Eye (tissue), 1 donor: ENCODE results near the gene SOX8.

ENCODE experiments used
- DNase-seq: peaks from one replicate; pipeline ENCODE4 v3.0.0-alpha.2; 2015

SOX8 gene

GRCh38 chr16:1027501-1027815 is 45.9 kb downstream of the SOX8 start:
- DNase-seq, result no peak

DNA sequence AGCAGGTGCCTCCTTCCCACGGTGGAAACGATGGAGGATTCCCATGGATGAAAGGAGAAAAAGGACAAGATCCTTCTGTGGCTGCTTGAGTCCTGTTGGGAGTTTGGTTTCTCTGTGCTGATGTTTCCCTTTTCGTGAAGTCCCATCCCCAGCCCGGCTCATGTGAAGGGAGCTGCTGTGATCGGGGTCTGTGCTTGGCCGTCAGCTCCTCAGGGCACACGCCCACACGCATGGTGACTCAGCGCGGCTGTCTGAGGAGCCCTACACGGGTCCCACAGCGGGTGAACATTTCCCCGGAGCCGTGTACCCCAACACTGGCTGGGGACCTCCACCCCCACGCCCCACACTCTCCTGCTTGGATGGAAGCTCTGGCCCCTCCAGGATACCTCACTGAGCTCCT is 46.5 kb downstream of the SOX8 start:
- no peak for DNase-seq

DNA sequence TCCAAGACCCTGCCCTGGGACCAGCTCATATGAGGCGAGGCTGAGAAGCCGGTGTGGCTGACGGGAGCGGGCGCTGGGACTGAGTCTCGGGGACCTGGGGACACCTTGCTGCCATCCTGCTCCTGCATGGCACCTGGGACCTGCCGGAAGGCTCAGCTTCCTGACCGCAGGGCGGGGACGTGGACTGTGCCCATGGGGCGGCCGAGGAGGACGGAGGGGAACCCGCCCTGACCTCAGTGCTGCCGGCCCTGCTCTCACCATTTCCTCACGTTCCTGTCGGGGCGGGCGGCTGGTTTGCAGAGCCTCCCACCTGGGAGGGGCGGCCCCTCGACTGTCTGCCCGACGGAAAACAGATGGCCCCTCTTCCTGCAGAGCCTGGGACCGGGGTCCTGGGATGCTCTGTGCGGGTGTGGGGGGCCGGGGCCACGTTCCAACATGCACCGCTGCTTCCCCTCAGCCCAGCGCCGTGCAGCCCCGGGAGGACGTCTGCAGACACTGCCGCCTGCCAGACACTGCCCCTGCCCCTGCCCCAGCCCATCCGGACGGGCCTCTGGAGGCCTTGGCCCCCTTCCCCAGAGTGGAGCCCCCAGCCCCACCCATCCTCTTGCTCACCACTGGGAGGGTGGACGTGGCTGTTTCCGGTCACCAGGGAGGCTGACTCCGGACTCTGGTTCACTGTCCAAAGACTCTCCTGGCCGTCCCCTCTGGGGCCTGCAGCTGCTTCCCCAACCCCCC is 47.1 kb downstream of the SOX8 start:
- peak; percentile 35 for DNase-seq

DNA sequence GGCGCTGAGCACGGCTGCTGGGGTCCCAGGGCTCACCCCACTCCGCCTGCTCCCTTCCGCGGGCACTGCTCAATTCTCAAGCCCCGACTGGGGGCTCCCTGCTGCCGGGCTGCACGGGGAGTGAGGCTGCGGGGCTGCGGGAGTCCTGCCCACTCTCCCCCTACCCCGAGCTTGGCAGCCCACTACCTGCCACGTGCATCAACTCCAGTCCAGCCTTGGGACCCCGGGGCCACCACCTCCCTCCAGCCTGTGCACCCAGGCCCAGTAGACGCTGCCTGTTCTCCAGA is 47.6 kb downstream of the SOX8 start:
- DNase-seq, result no peak

GRCh38 chr16:1030473-1030901 is 48.9 kb downstream of the SOX8 start:
- peak; percentile 58 for DNase-seq

DNA sequence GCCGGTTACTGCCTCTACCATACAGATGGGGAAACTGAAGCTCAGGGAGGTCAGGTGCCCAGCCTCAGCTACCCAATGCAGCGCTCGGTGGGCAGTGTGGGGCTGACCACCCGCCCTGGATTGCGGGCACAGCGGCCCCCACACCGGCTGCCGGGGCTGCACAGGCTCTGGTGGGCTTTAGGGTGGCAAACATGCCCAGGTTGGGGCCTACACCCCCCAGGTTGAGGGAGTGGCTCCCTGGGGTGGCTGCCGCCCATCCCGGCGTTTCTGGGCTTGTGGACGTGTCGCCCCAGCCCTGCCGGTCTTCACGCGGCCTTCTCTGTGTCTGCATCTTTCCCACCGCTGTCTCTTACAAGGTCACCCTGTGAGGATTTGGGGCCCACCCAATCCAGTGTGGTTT is 50.1 kb downstream of the SOX8 start:
- no peak for DNase-seq

- DNase-seq, result no peak
Measured at GRCh38 chr16:1032607-1033006, 51.0 kb downstream of the SOX8 start.

DNA sequence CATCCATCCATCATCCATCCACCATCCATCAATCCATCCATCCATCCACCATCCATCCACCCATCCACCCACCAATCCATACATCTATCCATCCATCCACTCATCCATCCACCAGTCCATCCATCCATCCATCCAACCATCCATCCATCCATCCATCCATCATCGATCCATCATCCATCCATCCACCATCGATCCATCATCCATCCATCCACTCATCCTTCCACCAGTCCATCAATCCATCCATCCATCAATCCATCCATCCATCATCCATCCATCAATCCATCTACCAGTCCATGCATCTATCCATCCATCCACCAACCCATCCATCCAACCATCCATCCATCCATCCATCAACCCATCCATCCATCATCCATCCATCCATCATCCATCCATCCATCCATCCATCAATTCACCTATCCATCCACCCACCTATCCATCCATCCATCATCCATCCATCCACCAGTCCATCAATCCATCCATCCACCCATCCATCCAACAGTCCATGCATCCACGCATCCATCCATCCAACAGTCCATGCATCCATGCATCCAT is 51.6 kb downstream of the SOX8 start:
- no peak for DNase-seq

GRCh38 chr16:1034230-1035065 is 52.9 kb downstream of the SOX8 start:
- no peak for DNase-seq

GRCh38 chr16:1035066-1035415 is 53.5 kb downstream of the SOX8 start:
- DNase-seq, result no peak

DNA sequence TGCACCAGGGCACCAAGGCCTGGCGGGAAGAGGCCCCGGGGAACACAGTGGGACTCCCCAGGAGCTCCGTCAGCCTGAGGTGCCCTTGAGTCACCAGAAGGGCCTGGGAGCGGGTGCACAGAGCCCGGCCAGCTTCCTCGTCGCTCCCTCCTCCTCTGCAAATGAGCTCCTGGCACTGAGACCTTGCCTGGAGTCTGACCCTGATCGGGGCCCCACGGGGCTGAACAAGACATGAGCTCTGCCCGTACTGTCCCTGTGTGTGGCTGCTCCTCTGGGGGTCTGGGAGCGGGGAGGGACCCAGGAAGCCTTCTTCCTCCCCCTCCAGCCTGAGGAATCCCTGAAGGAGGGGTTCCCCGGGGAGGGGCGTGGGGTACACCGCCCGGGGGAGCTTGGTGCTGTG is 54.6 kb downstream of the SOX8 start:
- DNase-seq, result peak; percentile 75
